A204.1 (cell line): ENCODE measurements around the gene PCGF3.

Experiments used
- FAIRE-seq: peaks from 2 replicates; lab custom pipeline; 2012; peaks lifted over from hg19 to GRCh38; lab: Jason Lieb, UNC

Gene PCGF3, protein sequence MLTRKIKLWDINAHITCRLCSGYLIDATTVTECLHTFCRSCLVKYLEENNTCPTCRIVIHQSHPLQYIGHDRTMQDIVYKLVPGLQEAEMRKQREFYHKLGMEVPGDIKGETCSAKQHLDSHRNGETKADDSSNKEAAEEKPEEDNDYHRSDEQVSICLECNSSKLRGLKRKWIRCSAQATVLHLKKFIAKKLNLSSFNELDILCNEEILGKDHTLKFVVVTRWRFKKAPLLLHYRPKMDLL

DNA sequence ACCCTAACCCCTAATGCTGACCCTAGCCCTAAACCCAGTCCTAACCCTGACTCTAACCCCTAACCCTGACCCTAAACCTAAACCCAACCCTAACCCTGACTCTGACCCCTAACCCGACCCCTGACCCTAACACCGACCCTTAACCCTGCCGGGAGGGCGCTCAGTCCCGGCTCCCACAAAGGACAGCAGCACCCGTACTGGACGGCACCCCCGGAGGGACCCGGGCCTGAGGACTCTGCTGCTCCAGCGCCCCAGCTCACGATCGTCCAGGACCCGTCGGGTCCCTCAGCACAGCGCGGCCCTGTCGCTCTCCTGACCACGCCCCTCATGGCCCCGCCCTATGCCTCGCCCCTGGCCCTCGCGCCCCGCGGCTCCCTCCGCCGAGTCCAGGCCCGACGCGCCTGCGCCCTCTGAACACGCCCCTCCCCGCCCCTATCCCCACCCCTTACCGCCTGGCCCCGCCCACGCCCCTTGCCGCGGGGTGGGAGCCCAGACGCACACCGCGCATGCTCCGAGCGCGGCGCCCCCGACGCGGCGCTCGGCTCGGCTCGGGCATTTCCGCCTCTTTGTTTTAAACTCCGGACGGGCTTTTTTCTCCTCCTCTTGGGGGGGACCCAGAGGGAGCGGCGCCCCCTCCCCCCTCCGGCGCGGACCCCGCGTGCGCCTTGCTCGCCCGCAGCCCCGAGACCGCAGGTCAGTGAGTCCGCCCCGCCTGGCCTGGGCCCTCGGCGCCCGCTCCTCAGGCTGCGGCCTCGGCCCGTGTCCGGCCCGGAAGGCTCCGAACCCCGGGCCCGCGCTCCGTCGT is at the start of gene PCGF3:
TSS of gene PCGF3 (plus strand) at position 555 of the 805 bp plus-strand sequence. CDS start 27,849 bp downstream, outside the sequence.
- no peak for FAIRE-seq

DNA sequence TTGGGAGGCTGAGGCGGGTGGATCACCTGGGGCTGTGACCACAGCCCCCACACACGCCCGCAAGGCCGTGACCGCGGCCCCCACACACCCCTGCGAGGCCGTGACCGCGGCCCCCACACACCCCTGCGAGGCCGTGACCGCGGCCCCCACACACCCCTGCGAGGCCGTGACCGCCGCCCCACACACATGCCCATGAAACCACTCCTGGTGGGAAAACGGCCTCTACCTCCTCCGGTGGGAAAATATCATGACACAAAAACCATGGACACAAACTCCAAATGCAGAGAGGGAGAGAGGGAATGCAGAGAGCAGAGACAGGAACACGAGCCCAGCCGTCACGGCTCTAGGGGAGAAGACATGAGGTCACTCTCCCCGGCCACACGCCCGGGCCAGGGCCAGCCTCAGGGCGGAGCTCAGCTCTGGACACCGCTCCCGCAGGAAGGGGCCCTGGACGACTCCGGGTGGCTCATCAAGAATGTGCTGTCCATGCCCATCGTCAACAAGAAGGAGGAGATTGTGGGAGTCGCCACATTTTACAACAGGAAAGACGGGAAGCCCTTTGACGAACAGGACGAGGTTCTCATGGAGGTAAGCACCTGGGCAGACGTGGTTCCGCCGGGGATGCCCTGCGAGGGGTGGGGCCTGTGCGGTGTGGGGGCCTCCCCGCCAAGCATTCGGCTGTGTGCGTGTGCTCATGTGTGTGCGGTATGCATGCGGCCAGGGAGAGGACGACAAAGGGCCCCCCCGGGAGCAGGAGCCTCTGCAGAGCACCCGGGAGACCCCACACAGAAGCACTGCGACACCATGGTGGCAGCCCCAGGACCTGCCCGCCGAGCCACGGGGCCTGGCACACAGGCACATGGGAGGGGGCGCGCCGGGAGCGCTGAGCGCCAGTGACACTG is 48.9 kb upstream of the PCGF3 start:
- FAIRE-seq: no peak

- FAIRE-seq: no peak
Measured at GRCh38 chr4:657338-657833, 48.2 kb upstream of the PCGF3 start.

- FAIRE-seq: no peak
Measured at GRCh38 chr4:657834-658667, 47.6 kb upstream of the PCGF3 start.

DNA sequence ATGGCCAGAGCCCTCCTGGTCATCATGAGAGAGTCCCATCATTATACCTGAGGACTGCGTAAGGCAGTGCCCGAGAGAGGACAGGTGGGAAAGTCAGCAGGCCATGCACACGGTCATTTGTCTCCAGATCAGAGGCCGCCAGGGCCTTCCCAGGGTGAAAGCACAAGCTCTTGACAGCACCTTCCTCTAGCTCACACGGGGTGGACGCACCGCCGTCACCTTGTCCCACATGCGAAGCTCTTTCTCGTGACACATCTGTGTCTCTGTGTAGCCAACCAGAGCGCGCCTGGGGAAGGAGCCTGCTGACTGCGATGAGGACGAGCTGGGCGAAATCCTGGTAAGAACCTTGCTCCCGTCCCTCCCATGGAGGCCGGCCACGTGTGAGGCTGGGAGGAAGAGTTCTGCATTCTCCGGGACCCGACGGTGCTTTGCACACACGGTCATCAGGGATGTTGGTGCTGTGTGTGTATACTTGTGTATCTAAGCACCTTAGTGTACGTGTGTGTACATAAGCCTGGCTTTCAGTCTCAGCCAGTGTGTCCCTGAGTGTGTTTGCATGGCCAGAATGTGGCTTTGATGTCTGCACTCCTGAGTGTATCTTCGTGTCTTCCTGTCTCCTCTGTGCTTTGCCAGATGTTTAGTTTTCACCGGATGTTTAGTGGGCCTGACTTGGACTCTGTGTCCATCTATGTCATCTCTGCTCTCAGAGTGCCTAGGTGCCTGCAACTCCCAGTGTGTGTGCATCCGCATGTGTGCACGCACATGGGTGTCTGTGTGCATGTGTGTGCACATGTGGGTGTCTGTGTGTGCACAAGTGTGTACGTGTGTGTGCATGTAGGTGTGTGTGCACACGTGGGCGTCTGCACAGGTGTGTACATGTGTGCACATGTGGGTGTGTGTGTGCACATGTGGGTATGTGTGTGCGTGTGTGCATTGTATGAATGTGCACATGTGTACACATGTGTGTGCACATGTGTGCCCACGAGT is 46.7 kb upstream of the PCGF3 start:
- no peak for FAIRE-seq

- FAIRE-seq: no peak
Measured at GRCh38 chr4:659851-660250, 45.8 kb upstream of the PCGF3 start.

DNA sequence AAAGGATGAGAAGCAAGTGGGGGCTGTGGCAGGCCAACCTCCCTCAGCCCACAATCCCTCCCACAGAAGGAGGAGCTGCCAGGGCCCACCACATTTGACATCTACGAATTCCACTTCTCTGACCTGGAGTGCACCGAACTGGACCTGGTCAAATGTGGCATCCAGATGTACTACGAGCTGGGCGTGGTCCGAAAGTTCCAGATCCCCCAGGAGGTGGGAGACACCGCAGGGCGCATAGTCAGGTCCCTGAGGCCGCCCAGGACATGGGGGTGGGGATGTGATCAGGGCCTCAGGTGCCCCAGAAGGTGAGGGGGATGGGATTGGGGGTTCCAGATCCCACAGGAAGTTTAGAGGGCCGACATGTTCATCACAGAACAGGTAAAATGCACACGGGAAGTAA is 45.2 kb upstream of the PCGF3 start:
- no peak for FAIRE-seq

- FAIRE-seq: no peak
Measured at GRCh38 chr4:661231-661630, 44.4 kb upstream of the PCGF3 start.

DNA sequence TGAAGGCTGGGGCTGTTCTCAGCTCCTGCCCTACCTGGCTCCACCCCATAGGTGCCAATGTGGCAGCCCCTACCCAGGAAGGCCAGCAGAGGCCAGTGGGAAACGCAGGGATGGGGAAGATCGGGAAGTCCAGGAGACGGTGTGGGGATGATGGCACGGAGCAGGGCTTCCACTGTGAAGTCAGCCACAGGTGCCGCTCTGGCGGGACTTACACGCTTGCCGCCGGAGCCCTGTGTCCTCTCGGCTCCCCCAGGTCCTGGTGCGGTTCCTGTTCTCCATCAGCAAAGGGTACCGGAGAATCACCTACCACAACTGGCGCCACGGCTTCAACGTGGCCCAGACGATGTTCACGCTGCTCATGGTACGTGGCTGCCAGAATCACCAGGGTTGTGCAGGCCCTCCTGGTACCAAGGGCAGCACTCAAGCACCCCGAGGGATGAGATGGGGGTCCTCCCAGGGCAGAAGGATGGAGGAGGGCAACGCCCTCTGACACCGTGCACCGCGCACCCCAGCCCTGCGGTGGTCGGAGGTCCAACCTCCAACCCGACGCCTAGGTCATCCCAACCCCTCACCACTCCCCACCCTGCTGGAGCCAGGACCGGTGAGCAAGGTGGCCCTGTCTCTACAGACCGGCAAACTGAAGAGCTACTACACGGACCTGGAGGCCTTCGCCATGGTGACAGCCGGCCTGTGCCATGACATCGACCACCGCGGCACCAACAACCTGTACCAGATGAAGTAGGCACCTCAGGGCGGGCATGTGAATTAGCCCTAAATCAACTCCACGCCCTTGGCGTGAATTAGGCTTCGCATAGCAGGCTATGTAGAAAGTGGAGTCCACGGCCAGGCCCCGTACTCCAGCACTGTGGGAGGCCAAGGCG is 43.5 kb upstream of the PCGF3 start:
- FAIRE-seq: no peak

GRCh38 chr4:663046-663437 is 42.6 kb upstream of the PCGF3 start:
- no peak for FAIRE-seq

GRCh38 chr4:663438-664428 is 41.9 kb upstream of the PCGF3 start:
- no peak for FAIRE-seq

- FAIRE-seq: no peak
Measured at GRCh38 chr4:664713-665231, 40.9 kb upstream of the PCGF3 start.

GRCh38 chr4:665381-665750 is 40.3 kb upstream of the PCGF3 start:
- FAIRE-seq: no peak

DNA sequence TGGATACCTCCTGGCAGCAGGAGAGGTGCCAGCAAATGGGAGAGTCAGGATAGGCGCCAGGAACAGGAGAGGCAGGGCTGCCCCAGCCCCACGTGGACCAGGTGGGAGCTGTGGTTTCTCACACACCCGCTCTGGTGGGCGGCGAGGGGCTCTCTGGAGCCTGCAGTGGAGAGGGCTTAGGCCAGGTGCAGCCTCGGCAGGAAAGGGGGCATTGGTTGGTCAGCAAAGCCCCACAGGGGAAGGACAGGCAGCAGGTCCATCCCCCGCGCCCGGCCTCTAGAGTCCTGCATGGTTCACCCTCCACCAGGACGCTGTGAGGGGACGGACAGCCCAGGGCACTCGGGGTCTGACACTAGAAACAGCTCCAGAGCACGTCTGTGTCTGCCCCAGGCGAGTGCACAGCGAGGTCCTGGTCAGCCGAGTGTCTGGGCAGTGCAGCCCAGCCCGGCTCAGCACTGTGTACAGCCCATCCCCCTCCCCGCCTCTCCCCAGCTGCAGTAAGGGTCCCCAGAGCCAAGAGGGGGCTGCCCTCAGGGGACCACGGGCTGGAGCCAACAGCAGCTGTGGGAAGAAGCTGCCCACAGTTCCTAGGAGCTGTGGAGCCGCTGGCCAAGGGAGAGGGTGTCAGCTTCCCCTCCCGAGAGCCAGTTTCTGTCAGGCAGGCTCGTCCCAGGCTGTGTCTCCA is 39.7 kb upstream of the PCGF3 start:
- no peak for FAIRE-seq

GRCh38 chr4:666436-666810 is 39.2 kb upstream of the PCGF3 start:
- no peak for FAIRE-seq

DNA sequence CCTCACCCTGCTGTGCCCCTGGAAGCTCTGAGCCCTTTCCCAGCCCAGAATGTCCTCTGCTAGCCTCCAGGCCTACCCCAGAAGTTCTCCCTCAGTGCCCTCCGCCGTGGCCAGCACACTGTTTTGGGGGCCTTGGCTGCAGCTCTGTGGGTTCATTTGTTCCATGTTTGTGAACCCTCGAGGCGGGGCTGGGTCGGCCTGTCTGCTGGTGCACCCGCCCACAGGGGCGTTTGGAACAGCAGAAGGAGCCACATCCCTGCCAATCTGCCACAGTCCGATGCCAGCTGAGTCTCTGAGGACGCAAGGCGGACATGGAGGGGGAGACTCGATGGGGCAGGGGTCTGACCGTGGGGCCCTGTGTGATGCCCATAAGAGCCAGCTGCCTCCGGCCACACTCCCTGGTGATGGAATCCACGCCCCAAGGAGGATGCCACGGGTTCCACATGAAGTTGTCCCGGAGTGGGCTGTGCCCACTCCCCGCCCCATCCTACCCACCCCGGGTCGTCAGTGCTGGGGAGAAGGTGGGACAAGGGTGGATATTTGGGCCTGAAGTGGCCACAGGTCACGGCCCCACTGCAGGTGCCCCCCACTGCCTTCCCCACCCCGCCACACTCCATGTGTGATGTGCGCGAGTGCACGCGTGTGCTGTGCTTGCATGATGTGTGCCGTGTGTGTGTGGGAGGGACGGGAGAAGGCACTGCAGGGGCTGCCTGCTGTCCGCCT is 38.6 kb upstream of the PCGF3 start:
- no peak for FAIRE-seq

DNA sequence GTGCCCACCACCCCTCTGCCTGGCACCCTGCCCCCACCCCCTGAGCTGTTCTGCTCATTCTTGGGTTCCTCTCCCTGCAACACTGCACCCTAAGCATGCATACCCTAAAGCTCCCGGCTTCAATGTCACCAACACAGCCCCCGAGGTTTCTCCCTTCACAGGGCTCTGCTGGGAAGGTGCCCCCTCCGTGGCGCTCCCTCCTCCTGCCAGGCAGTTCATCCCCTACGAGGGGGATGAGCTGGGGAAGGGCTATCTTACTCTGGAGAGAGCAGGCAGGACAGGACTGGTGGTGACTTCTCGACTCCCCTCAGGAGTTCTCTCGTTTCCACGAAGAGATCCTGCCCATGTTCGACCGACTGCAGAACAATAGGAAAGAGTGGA is 38.1 kb upstream of the PCGF3 start:
- FAIRE-seq: no peak
